HG03139 (cell line): ENCODE measurements around the gene GALNTL6.
A peak's percentile ranks its signal among the peaks of the same experiment; 100 is the strongest.

Source experiments
- ATAC-seq: cut with Tn5 transposase; IDR thresholded peaks from one replicate; pipeline ENCODE4 v1.9.1; 2021; ENCODE audit not compliant: unreplicated experiment

GALNTL6 gene

GRCh38 chr4:171876636-171877035 is 63.4 kb downstream of the GALNTL6 start:
- no peak for ATAC-seq

GRCh38 chr4:171880136-171880535 is 66.9 kb downstream of the GALNTL6 start:
- ATAC-seq = no peak

DNA sequence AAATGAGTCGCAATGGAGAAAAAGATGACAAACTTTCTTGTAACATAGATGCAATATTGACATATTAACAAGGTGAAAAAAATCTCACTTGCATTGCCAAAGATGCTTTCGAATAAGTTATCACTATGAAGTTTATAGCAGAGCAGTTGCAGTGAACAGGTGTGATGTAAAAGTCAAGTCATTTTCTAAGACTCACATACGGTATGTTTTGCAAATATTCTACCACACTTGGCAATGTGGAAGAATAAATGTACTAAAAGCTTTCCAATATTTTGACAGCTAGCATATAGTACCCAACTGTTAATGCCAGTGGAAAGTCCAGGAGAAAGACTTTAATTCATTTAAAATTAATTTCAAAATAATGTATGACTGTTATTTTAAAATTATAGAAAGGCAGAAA is 76.5 kb downstream of the GALNTL6 start:
- no peak for ATAC-seq

- peak; percentile 59 for ATAC-seq
These were observed 77.8 kb downstream of the GALNTL6 start for GRCh38 chr4:171891038-171891437.

DNA sequence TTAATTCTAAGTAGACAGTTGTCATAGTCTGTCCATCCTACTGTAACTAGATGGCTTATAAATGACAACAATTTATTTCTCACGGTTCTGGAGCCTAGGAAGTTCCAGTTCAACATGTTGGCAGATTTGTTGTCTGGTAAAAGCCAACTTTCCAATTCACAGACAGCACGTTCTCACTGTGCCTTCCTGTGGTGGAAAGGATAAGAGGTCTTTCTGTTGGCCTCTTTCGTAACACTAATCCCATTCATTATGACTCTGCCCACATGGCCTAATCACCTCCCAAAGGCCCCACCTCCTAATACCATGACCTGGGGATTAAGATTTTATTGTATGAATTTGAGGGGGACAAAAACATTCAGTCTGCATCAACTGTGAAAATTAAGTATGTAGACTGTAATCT is 83.2 kb downstream of the GALNTL6 start:
- ATAC-seq = no peak

DNA sequence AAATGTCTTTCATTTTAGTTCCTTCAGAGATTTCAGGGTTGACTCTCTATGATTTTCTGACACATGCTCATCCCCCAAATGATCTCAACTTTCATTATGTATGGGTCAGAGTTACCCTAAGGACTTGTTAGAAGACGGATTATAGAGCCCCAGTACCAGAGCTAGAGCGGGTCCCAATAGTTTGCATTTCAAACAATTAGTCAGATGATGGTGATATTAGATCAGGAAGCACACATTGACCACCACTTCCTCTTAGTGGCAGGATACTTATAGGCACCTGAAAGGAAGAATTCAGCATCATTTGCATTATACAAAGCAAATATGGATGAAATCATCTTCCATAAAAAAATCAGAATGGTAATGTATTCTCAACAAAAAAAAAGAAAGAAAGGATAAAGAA is 106.1 kb downstream of the GALNTL6 start:
- no peak for ATAC-seq

DNA sequence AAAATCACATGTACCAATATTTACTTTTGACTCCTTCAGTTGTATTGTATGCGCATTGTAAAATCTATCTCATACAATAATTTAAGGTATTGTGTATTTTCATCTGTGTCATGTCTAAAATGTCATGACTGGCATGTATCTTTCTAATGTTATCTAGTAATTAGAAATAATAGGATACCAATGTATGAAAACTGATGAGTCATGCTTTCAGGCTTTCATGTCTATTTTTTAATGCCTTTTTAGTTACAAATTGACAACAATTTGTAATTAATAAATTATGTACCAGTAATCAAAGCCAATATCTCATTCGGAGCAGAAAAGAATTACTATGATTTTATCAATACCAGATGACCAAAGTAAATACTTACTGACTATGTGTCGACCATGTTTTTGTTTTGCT is 107.7 kb downstream of the GALNTL6 start:
- no peak for ATAC-seq

- ATAC-seq = no peak
These were observed 111.7 kb downstream of the GALNTL6 start for GRCh38 chr4:171924746-171925376.

- no peak for ATAC-seq
These were observed 115.1 kb downstream of the GALNTL6 start for GRCh38 chr4:171928336-171928735.

DNA sequence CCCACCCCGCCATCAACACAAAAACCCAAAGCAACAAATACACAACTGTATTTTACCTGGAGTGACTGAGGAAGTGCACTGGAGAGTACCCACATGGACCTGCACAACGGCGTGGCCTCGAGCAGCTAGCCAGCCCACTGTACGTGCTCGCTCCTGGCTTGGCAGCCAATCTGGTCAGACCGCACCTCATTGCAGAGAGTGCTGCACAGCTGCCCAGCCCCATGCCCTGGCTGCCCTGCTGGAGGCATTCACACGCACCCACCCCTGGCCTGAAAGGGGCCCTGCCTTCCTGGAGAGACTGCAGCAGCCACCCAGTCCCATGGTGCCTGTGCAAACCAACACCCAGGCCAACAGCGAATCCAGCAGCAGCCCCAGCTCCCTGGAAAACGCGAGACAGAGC is 116.3 kb downstream of the GALNTL6 start:
- ATAC-seq = no peak

DNA sequence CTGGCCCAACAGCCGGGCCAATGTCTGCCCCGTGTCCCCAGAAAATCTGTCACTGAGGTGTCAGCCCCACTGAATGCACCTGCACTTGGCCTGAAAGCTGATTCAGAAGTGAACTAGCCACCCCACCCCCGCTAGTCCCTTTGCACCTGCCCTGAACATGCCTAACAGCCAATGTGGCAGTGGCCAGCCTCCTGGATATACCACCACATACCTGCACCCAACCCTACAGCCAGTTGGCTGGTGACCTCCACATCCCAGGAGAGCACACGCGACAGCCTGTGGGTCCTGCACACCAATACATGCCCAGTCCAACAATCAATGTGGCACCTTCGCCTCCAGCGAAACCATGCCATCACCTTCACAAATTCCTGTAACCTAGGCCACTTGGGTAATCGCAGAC is 116.7 kb downstream of the GALNTL6 start:
- no peak for ATAC-seq

- ATAC-seq = no peak
These were observed 119.0 kb downstream of the GALNTL6 start for GRCh38 chr4:171932238-171932637.

GRCh38 chr4:171940656-171941055 is 127.5 kb downstream of the GALNTL6 start:
- ATAC-seq = no peak

- no peak for ATAC-seq
These were observed 134.2 kb downstream of the GALNTL6 start for GRCh38 chr4:171947400-171947799.

DNA sequence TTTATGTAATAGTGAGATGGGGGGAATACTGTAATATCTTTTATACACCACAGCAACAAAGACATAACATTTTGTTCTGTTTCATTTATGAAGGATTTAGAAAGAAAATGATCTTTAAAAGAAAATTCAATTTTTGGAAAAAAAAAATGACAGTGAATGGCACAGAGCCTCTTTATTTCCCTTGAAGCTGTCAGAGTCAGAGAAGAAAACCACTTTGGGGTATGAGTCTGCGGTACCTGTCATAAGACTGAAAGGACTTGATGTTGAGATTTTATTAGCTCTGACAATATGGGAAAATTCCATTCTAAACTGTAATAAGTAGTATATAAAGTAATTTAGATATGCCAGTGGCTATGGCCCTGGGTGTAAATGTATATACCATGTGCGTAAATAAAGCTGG is 134.8 kb downstream of the GALNTL6 start:
- ATAC-seq = no peak

GRCh38 chr4:171954650-171955049 is 141.4 kb downstream of the GALNTL6 start:
- no peak for ATAC-seq

- no peak for ATAC-seq
These were observed 143.5 kb downstream of the GALNTL6 start for GRCh38 chr4:171956678-171957077.

GRCh38 chr4:171962110-171962509 is 148.9 kb downstream of the GALNTL6 start:
- no peak for ATAC-seq

DNA sequence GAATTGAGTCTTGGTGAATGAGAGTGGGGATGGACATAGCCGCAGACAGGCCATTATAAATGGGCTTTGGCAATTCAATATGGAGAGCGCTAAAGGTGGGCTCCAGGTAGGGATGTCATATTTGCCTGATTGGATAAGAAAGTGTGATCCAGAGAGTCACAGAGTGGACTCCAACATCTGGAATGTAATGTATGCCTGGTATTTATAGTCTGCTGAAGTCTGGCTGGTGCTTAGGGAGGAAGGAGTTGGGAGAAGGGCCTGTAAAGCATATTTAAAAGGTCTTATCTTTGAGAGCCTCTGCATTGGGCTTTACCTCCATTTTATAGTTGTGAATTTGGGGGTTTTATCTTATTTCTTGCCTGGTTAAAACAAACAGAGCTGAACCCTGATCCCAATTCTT is 153.2 kb downstream of the GALNTL6 start:
- ATAC-seq = no peak

DNA sequence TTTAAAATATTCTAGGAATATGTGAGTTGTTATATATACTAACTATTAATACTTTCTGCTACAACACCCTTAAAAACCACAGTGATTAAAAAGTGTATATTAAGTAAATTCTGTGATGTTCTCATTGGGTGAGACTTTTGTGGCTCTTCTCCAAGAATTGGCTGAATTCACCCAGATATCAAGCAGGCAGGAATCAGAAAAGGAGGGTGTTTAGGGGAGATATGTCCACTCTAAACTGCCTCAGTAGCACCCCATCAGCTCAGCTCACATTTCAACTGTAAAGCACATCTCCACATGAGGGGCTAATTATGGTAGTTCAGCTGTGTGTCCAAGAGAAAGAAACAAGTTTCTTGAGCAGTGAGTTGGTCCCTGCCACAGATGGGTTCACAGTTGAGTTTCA is 165.0 kb downstream of the GALNTL6 start:
- no peak for ATAC-seq

DNA sequence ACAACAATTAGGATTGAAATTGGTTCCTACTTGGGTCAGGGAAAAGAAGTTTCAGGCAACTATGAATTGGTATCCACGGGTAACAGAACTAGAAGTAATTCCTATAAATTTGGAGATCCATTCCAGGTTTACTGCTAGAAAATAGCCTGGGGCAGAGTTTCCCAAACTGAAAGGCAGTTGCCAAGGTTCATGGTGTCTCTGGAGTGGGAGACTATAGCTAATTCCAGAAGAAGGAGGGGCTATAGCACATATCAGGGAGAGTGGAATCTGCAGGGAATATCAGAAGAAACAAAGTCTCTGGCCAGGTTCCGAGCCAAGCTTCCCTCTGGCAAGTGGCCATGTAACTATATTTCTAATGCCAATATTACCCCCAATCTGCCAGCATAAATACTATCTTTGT is 166.3 kb downstream of the GALNTL6 start:
- ATAC-seq = no peak

DNA sequence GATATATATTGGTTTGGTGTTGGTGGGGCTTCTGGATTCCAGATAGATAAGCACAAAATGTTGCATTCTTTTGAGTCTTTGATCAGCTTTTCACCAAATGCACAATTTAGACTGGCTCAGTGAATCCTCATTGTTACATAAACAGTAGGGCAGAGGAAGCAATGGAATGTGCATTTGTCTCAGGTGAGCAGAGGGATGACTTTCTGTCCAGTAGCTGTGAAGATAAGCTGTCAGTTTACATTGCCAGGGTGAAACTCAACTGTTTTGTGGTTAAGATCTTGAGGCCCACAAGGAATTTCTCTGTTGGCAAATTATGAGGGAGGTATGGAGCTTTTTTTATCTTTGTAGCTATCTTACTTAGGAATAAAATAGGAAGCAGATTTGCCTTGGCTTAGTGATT is 168.0 kb downstream of the GALNTL6 start:
- no peak for ATAC-seq
